Osteocyte (in vitro differentiated cells): ENCODE results near the gene KIF21B. TPM values are rescaled to one million over a fixed set of nuclear protein-coding genes. Genes with fewer than 3 reads are reported as not detected.

Experiments
- DNase-seq: peaks from one replicate; pipeline ENCODE4 v3.0.0; 2021; ENCODE audit warnings: mixed read lengths; ENCODE audit not compliant: unreplicated experiment; ENCODE audit errors: extremely low spot score
- H3K27ac Mint-ChIP-seq: one replicate; pipeline ENCODE4 v1.8.0; 2021; ENCODE audit warnings: mild to moderate bottlenecking, mixed read lengths; ENCODE audit not compliant: unreplicated experiment
- H3K27me3 Mint-ChIP-seq: one replicate; pipeline ENCODE4 v1.8.0; 2021; ENCODE audit warnings: mixed read lengths; ENCODE audit not compliant: unreplicated experiment
- H3K36me3 Mint-ChIP-seq: one replicate; pipeline ENCODE4 v1.8.0; 2021; ENCODE audit warnings: mixed read lengths; ENCODE audit not compliant: unreplicated experiment
- H3K4me1 Mint-ChIP-seq: one replicate; pipeline ENCODE4 v1.8.0; 2021; ENCODE audit warnings: mixed read lengths; ENCODE audit not compliant: unreplicated experiment
- H3K4me3 Mint-ChIP-seq: one replicate; pipeline ENCODE4 v1.8.0; 2021; ENCODE audit warnings: mild to moderate bottlenecking, moderate library complexity, mixed read lengths; ENCODE audit not compliant: unreplicated experiment
- H3K9me3 Mint-ChIP-seq: one replicate; pipeline ENCODE4 v1.8.0; 2021; ENCODE audit warnings: mixed read lengths; ENCODE audit not compliant: unreplicated experiment
- CTCF ChIP-seq: fragments of 200-600 bp; sonication (generic); IDR thresholded peaks from 2 replicates; pipeline ENCODE4 v1.5.0; 2021; ENCODE audit warnings: antibody characterized with exemption, mild to moderate bottlenecking, moderate library complexity
- total RNA-seq: library from RNA; stranded (reverse); gene quantifications from 2 replicates; pipeline ENCODE4 v1.2.1, GENCODE V29; 2021

The KIF21B gene
- total RNA-seq, 1 donor from 2014 or later = 0.97 TPM

GRCh38 chr1:200980452-200980772 lies 43.1 kb downstream of the KIF21B start:
- Mint-ChIP-seq H3K27me3 (no peaks in the 10 kb centered on the region), H3K27ac (no peak overlapping the region)

GRCh38 chr1:200979574-200980451 lies 43.7 kb downstream of the KIF21B start:
- no peaks in the 10 kb centered on the region for H3K36me3 Mint-ChIP-seq
- no peaks in the 10 kb centered on the region for H3K4me1 Mint-ChIP-seq
- peak; percentile 45 for TF ChIP-seq CTCF
- no peaks in the 10 kb centered on the region for H3K9me3 Mint-ChIP-seq
- no peak for DNase-seq
- no peak overlapping the region for H3K27ac Mint-ChIP-seq
- H3K4me3 Mint-ChIP-seq = no peak overlapping the region
- H3K27me3 Mint-ChIP-seq = no peaks in the 10 kb centered on the region

More at GRCh38 chr1:200980452-200980772, 43.1 kb downstream of the KIF21B start:
- TF ChIP-seq CTCF = no peak
- DNase-seq = no peak
- no peaks in the 10 kb centered on the region for H3K9me3 Mint-ChIP-seq
- H3K36me3 Mint-ChIP-seq = no peaks in the 10 kb centered on the region
- no peaks in the 10 kb centered on the region for H3K4me1 Mint-ChIP-seq
- H3K4me3 Mint-ChIP-seq = no peak overlapping the region

GRCh38 chr1:200977071-200977754 lies 46.3 kb downstream of the KIF21B start:
- H3K4me1 Mint-ChIP-seq = no peaks in the 10 kb centered on the region
- H3K27me3 Mint-ChIP-seq = no peaks in the 10 kb centered on the region
- TF ChIP-seq CTCF = no peak
- no peak for DNase-seq
- H3K36me3 Mint-ChIP-seq = no peaks in the 10 kb centered on the region
- no peaks in the 10 kb centered on the region for H3K9me3 Mint-ChIP-seq
- H3K4me3 Mint-ChIP-seq = no peak overlapping the region
- no peak overlapping the region for H3K27ac Mint-ChIP-seq

GRCh38 chr1:200976634-200977033 lies 46.9 kb downstream of the KIF21B start:
- Mint-ChIP-seq H3K4me3 (no peak overlapping the region), H3K27ac (no peak overlapping the region), H3K9me3 (no peaks in the 10 kb centered on the region), H3K36me3 (no peaks in the 10 kb centered on the region), H3K4me1 (peaks cover 2% of the 10 kb centered on the region), H3K27me3 (no peaks in the 10 kb centered on the region)
- TF ChIP-seq CTCF = no peak
- no peak for DNase-seq

GRCh38 chr1:200975458-200975857 lies 48.1 kb downstream of the KIF21B start:
- Mint-ChIP-seq H3K9me3 (no peaks in the 10 kb centered on the region), H3K4me1 (peaks cover 2% of the 10 kb centered on the region), H3K4me3 (no peak overlapping the region), H3K27me3 (no peaks in the 10 kb centered on the region), H3K36me3 (no peaks in the 10 kb centered on the region), H3K27ac (no peak overlapping the region)
- no peak for TF ChIP-seq CTCF
- no peak for DNase-seq
